Measurements from ENCODE around the gene RABL3.
A peak's percentile ranks its signal among the peaks of the same experiment; 100 is the strongest.

Gene RABL3

GRCh38 chr3:120708408-120708807, 33.9 kb downstream of the RABL3 start:
- TF ChIP-seq, protein P1, sequence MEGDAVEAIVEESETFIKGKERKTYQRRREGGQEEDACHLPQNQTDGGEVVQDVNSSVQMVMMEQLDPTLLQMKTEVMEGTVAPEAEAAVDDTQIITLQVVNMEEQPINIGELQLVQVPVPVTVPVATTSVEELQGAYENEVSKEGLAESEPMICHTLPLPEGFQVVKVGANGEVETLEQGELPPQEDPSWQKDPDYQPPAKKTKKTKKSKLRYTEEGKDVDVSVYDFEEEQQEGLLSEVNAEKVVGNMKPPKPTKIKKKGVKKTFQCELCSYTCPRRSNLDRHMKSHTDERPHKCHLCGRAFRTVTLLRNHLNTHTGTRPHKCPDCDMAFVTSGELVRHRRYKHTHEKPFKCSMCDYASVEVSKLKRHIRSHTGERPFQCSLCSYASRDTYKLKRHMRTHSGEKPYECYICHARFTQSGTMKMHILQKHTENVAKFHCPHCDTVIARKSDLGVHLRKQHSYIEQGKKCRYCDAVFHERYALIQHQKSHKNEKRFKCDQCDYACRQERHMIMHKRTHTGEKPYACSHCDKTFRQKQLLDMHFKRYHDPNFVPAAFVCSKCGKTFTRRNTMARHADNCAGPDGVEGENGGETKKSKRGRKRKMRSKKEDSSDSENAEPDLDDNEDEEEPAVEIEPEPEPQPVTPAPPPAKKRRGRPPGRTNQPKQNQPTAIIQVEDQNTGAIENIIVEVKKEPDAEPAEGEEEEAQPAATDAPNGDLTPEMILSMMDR (conservative IDR thresholded peaks at IDR 0.05; ENCODE audit: control insufficient read depth, insufficient read depth, low read depth, low read length) = no peak
- no peak for DNase-seq (ENCODE audit: low read depth)
- no peak overlapping the region for H3K4me3 ChIP-seq (ENCODE audit: control insufficient read depth, low read depth, low read length)

DNA sequence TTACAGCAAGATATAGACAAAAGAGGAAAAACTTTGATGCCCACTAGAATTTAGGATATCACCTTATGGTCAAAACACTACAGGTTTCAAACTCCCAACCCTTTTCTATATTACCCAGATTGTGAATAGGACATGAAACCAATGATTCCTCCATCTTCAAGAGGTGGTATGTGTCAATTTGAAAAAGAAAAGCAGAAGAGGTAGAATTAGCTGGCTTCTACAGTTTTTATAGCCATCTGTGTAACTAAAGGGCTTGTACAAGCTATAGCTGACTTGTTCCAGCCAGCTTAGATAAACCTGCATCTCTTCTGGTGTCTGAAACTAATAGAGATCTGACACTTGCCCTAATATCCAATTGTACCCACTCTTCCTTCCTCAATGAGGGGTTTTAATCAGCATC, 35.4 kb downstream of the RABL3 start:
- H3K4me3 ChIP-seq (ENCODE audit: control insufficient read depth, low read depth, low read length) = no peak overlapping the region
- no peak for DNase-seq (ENCODE audit: low read depth)
- TF ChIP-seq, protein P1 (conservative IDR thresholded peaks at IDR 0.05; ENCODE audit: control insufficient read depth, insufficient read depth, low read depth, low read length) = no peak

- H3K4me3 ChIP-seq (ENCODE audit: control insufficient read depth, low read depth, low read length) = no peak overlapping the region
- DNase-seq (ENCODE audit: low read depth) = no peak
- TF ChIP-seq, protein P1 (conservative IDR thresholded peaks at IDR 0.05; ENCODE audit: control insufficient read depth, insufficient read depth, low read depth, low read length) = no peak
Observed at GRCh38 chr3:120705884-120706582, 36.3 kb downstream of the RABL3 start.

GRCh38 chr3:120699333-120699732, 43.0 kb downstream of the RABL3 start:
- no peak for DNase-seq (ENCODE audit: low read depth)
- H3K4me3 ChIP-seq (ENCODE audit: control insufficient read depth, low read depth, low read length) = no peak overlapping the region
- TF ChIP-seq, protein P1 (conservative IDR thresholded peaks at IDR 0.05; ENCODE audit: control insufficient read depth, insufficient read depth, low read depth, low read length) = no peak

- H3K4me3 ChIP-seq (ENCODE audit: control insufficient read depth, low read depth, low read length) = no peak overlapping the region
- TF ChIP-seq, protein P1 (conservative IDR thresholded peaks at IDR 0.05; ENCODE audit: control insufficient read depth, insufficient read depth, low read depth, low read length) = no peak
- DNase-seq (ENCODE audit: low read depth) = peak; percentile 47
Observed at GRCh38 chr3:120693439-120694171, 48.7 kb downstream of the RABL3 start.

- TF ChIP-seq, protein P1 (conservative IDR thresholded peaks at IDR 0.05; ENCODE audit: control insufficient read depth, insufficient read depth, low read depth, low read length) = no peak
- H3K4me3 ChIP-seq (ENCODE audit: control insufficient read depth, low read depth, low read length) = no peak overlapping the region
- no peak for DNase-seq (ENCODE audit: low read depth)
Observed at GRCh38 chr3:120689395-120689794, 52.9 kb downstream of the RABL3 start.

Data from fibroblast of mammary gland (primary cell).